HTERT RPE-1 (cell line): Measurements from ENCODE around the gene GPR162.

Experiments
- in situ Hi-C: fragments of 300-500 bp; cut with MboI; formaldehyde crosslinking; loops from 4 replicates; pipeline ENCODE4 v1.14.3; 2020; ENCODE audit warnings: low sequenced_read_pairs

Gene GPR162

DNA sequence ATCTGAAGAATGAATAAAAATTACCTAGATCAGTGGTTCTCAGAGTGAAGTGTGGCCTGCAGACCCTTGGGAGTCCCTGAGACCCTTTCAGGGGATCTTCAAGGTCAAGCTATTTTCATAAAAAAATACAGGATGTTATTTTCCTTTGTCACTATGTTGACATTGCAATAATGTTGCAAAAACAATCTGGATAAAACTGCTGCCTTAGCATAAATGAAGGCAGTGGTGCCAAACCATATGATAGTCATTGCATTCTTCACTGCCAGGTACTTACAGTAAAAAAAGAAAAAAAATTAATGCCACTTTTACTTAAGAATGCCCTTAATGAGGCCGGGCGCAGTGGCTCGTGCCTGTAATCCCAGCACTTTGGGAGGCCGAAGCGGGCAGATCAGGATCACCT, 34.3 kb upstream of the GPR162 start:
- in situ Hi-C loops: no loop called here

DNA sequence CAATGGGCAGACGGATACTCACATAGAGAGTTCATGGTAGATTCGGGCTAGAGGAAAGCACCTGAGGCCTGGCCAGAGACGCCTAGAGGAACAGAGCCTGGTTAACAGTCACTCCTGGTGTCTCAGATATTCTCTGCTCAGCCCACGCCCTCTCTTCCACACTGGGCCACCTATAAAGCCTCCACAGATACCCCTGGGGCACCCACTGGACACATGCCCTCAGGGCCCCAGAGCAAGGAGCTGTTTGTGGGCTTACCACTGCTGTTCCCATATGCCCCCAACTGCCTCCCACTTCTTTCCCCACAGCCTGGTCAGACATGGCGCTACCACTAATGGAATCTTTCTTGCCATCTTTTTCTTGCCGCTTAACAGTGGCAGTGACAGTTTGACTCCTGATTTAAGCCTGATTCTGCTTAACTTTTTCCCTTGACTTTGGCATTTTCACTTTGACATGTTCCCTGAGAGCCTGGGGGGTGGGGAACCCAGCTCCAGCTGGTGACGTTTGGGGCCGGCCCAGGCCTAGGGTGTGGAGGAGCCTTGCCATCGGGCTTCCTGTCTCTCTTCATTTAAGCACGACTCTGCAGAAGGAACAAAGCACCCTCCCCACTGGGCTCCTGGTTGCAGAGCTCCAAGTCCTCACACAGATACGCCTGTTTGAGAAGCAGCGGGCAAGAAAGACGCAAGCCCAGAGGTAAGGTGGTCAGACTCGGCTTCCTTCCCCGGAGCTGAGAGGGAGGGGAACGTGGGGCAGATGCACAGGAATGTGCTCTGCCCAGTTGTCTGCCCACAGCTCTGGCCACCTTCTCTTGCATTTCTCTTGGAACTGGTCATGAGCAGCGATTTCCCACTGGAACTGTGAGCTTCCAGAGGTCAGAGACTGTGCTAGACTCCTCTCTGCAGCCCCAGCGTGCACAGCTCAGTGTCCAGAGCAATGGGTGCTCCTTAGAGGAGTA, 32.4 kb upstream of the GPR162 start, which contains the start of gene CD4:
Gene CD4 (plus strand): TSS at position 557 of the 953 bp plus-strand sequence. CDS start 10,611 bp downstream, outside the sequence.
- in situ Hi-C loops: no loop called here

- in situ Hi-C loops: no loop called here
Observed at GRCh38 chr12:6790496-6791150, 31.0 kb upstream of the GPR162 start.

GRCh38 chr12:6791931-6792520, 29.6 kb upstream of the GPR162 start:
- in situ Hi-C loops: no loop called here

GRCh38 chr12:6792522-6793201, 29.0 kb upstream of the GPR162 start:
- in situ Hi-C loops: no loop called here

- in situ Hi-C loops: no loop called here
Observed at GRCh38 chr12:6795088-6795487, 26.5 kb upstream of the GPR162 start.

- in situ Hi-C loops: no loop called here
Observed at GRCh38 chr12:6796576-6796975, 25.0 kb upstream of the GPR162 start.

DNA sequence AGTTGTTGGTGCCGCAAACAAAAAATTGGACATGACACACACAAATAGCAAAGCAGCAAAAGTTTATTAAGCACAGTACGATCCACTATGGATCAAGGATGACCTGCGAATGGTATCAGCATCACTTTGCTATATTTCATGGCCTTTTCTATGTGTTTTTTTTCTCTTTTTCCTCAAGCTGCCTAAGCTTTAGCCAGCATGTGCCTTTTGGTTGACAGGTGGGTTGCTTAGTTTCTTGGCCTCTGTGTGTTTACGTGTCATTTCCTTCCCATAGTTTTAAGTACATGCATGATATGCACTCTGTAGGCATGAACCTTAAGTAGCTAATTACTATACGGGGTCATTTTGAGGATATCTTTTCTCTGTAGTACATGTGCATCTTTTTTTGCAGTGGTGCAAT, 22.5 kb upstream of the GPR162 start:
- in situ Hi-C loops: no loop called here

DNA sequence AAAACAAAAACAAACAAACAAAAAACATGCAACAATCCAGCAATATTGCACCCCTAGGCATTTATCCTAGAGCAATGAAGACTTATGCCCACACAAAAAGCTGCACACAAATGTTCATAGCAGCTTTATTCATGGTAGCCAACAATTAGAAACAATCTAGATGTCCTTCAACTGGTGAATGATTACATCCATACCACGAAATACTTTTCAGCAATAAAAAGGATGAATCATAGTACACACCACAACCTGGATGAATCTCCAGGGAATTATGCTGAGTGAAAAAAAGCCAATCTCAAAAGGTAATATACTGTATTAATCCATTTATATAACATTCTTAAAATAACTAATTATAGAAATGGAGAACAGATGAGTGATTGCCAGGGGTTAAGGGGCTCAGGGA, 14.5 kb upstream of the GPR162 start:
- in situ Hi-C loops: no loop called here

- in situ Hi-C loops: no loop called here
Observed at GRCh38 chr12:6809056-6809455, 12.6 kb upstream of the GPR162 start.

DNA sequence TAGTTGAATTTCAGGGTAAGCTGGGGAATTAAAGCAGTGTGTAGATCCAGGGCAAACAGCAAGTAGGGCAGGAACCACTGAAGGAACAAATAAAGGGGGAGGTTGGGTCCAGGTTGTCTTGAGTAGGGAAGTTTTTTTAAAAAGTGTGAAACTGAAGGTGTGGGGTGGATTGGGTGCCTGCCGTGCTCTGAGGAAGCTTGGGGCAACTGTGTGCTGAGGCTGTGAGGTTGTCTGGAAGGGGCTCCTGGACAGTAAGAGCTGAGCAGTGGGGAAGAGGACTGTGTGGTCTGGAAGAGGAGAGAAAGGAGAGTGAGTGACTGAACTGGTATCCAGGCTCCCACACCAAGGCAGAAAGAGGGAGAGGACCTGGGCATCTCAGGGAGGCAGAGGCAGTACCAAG, 10.9 kb upstream of the GPR162 start:
- in situ Hi-C loops: no loop called here

GRCh38 chr12:6813363-6813762, 8.3 kb upstream of the GPR162 start:
- in situ Hi-C loops: no loop called here

DNA sequence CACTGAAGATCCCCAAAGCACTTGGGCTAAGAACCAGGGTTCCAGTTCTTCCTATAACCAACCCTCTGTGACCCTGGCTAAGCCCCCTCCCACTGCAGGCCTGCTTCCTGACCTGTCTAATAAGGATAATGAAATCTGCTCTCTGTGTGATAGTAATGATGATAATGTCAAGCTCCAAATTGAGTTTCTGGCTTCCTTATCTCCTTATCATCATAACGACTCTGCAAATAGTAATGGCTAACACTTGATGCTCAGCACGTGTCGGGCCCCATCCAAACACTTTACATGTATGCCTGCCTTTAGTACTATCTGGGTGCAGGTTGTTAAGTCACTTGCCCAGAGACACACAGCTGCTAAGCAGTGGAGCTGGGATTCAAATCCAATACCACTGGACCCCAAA, 5.0 kb upstream of the GPR162 start:
- in situ Hi-C loops: no loop called here

DNA sequence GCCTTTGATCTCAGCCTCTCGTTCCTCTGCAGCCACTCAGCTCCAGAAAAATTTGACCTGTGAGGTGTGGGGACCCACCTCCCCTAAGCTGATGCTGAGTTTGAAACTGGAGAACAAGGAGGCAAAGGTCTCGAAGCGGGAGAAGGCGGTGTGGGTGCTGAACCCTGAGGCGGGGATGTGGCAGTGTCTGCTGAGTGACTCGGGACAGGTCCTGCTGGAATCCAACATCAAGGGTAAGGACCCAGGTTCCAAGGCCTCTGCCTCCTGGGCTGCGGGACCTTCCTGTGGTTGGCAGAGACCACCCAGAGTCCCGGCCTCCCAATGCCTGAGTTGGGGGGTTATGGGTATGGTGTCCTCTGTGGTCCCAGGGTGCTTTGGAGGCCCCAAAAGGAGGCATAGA, 4.5 kb upstream of the GPR162 start:
- in situ Hi-C loops: no loop called here

DNA sequence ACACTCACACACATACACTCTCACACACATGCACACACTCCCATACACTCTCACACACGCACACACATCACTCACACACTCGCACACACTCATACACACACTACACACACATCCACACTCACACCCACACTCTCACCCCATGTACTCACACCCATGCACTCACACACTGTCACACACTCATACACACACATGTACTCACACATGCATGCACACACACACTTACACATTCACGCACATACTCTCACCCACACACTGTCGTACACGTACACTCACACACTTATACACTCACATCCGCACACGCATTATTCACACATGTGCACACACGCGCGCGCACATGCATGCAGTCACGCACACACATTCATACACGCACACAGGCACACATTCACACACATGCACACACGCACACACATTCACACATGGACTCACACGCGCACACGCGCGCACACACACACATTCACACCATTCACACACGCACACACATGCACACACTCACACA, 3.9 kb upstream of the GPR162 start:
- in situ Hi-C loops: no loop called here

DNA sequence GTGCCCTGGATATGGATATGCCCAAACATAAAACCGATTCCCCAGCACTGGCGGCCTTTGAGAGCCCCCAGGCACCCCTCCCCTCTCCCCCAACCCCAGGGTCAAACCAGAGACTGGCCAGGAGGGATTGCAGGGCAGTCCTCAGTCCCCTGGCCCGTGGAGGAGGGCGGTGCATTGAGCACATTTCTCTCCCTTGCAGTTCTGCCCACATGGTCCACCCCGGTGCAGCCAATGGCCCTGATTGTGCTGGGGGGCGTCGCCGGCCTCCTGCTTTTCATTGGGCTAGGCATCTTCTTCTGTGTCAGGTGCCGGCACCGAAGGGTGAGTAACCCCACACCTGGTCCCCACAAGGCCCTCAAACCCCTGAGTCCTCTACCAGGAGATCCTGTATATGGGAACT, 3.4 kb upstream of the GPR162 start:
- in situ Hi-C loops: no loop called here

DNA sequence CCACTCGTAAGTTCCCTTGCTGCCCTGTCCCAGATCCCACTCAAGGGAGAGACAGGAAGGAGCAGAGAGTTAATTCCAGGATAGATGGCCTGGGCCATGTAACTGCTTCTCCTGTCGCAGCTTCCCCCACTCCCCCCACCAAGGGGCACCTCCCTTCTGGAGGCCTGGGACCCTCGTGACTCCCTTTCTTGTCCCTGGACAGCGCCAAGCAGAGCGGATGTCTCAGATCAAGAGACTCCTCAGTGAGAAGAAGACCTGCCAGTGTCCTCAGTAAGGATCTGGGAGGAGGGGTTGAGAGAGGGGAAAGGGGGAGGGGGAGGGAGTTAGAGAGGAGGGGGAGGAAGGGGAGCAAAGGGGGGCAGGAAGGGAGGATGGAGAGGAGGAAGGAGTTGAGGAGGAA, 3.0 kb upstream of the GPR162 start:
- in situ Hi-C loops: no loop called here

DNA sequence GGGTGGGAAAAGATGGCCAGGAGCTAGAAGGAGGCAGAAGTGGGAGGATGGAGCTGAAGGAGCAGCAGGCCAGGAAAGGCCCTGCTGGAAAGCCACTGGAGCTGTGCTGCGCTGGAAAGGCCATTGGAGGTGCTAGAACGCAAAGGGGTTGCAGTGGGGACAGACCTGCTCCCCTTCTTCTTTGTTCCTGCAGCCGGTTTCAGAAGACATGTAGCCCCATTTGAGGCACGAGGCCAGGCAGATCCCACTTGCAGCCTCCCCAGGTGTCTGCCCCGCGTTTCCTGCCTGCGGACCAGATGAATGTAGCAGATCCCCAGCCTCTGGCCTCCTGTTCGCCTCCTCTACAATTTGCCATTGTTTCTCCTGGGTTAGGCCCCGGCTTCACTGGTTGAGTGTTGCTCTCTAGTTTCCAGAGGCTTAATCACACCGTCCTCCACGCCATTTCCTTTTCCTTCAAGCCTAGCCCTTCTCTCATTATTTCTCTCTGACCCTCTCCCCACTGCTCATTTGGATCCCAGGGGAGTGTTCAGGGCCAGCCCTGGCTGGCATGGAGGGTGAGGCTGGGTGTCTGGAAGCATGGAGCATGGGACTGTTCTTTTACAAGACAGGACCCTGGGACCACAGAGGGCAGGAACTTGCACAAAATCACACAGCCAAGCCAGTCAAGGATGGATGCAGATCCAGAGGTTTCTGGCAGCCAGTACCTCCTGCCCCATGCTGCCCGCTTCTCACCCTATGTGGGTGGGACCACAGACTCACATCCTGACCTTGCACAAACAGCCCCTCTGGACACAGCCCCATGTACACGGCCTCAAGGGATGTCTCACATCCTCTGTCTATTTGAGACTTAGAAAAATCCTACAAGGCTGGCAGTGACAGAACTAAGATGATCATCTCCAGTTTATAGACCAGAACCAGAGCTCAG, 2.3 kb upstream of the GPR162 start:
- in situ Hi-C loops: no loop called here

- in situ Hi-C loops: no loop called here
Observed at GRCh38 chr12:6820166-6820565, 1.5 kb upstream of the GPR162 start.
